Upper lobe of left lung (tissue), 4 donors: Measurements from ENCODE around the gene ZZZ3.

Source experiments
- CTCF ChIP-seq, 6 experiments: fragments of 450-650 bp in 4 of 6; fragments of 200-600 bp in 2 of 6; sonication (generic) in 2 of 6; IDR thresholded peaks; one replicate each; pipeline ENCODE4 v1.5.1; 2016 to 2019; ENCODE audit warnings: antibody characterized with exemption in 6 of 6
- EP300 ChIP-seq, 4 donors: sonication (generic); formaldehyde crosslinking; IDR thresholded peaks; one replicate each; pipeline ENCODE4 v1.5.1; 2017; ENCODE audit warnings: antibody characterized with exemption in 4 of 4, control low read depth in 2 of 4
- POLR2A ChIP-seq, 4 donors: fragments of 450-650 bp; IDR thresholded peaks; one replicate each; pipeline ENCODE4 v1.5.1; 2016 to 2017; ENCODE audit warnings: antibody characterized with exemption in 4 of 4, mild to moderate bottlenecking in 2 of 4
- POLR2AphosphoS5 ChIP-seq, 2 donors: sonication (generic); formaldehyde crosslinking; IDR thresholded peaks; one replicate each; pipeline ENCODE4 v1.5.1; 2017; ENCODE audit warnings: antibody characterized with exemption in 2 of 2

GRCh38 chr1:77709727-77710126 is 27.3 kb upstream of the ZZZ3 start:
- TF ChIP-seq POLR2AphosphoS5 (IDR thresholded peaks at IDR 0.05) (no peak), CTCF (IDR thresholded peaks at IDR 0.05) (no peak), POLR2A (IDR thresholded peaks at IDR 0.05) (no peak), EP300 (IDR thresholded peaks at IDR 0.05) (no peak)
